CD14-positive monocyte (primary cell): ENCODE results near the gene CDH4. TPM values are rescaled to one million over a fixed set of nuclear protein-coding genes. Genes with fewer than 3 reads are reported as not detected.

ENCODE experiments used
- DNase-seq, 3 donors: peaks; one replicate each; pipeline ENCODE4 v3.0.0-alpha.2; 2011 to 2022
- H2AFZ ChIP-seq: 2 replicates; pipeline ENCODE4 v1.6.0; 2012; ENCODE audit warnings: mild to moderate bottlenecking, low read depth, low read length, inconsistent platforms; ENCODE audit not compliant: insufficient read depth, poor library complexity, severe bottlenecking
- H3K27ac ChIP-seq, 2 donors: 1 replicate in 1 of 2; 2 replicates in 1 of 2; pipeline ENCODE4 v1.5.1; 2012 to 2013; ENCODE audit warnings: low read length in 2 of 2, control low read depth in 1 of 2, inconsistent platforms in 1 of 2, low read depth in 1 of 2, mild to moderate bottlenecking in 1 of 2
- H3K27me3 ChIP-seq, 2 donors: one replicate each; pipeline versions ENCODE4 v1.6.0 to v1.6.1; 2011 to 2013; ENCODE audit warnings: low read length in 2 of 2; ENCODE audit not compliant: control insufficient read depth in 2 of 2, insufficient read depth in 2 of 2
- H3K36me3 ChIP-seq, 2 donors: replicated peaks in 1 of 2; 1 replicate in 1 of 2; 2 replicates in 1 of 2; pipeline versions ENCODE4 v1.5.1 to v1.6.1; 2012 to 2013; ENCODE audit warnings: low read length in 2 of 2, control low read depth in 1 of 2, inconsistent platforms in 1 of 2, mild to moderate bottlenecking in 1 of 2; ENCODE audit not compliant: insufficient read depth in 2 of 2, control insufficient read depth in 1 of 2
- H3K4me1 ChIP-seq, 2 donors: 1 replicate in 1 of 2; 2 replicates in 1 of 2; pipeline versions ENCODE4 v1.5.1 to v1.6.1; 2012 to 2013; ENCODE audit warnings: low read length in 2 of 2, control low read depth in 1 of 2, inconsistent platforms in 1 of 2, mild to moderate bottlenecking in 1 of 2, moderate library complexity in 1 of 2; ENCODE audit not compliant: insufficient read depth in 2 of 2, control insufficient read depth in 1 of 2
- H3K4me2 ChIP-seq: replicated peaks from 2 replicates; pipeline ENCODE3; 2012; ENCODE audit warnings: low read length, moderate library complexity, mild to moderate bottlenecking; ENCODE audit not compliant: poor library complexity, severe bottlenecking; ENCODE audit errors: extremely low read depth
- H3K4me3 ChIP-seq, 3 experiments: fragments of 200-600 bp in 1 of 3; sonication (generic) in 1 of 3; replicated peaks in 1 of 3; 1 replicate in 2 of 3; 2 replicates in 1 of 3; pipeline ENCODE4 v1.5.1; 2011 to 2013; ENCODE audit warnings: low read length in 3 of 3, mild to moderate bottlenecking in 3 of 3, control low read depth in 2 of 3, low read depth in 2 of 3, inconsistent platforms in 1 of 3, moderate library complexity in 1 of 3
- H3K79me2 ChIP-seq: 2 replicates; pipeline ENCODE4 v1.6.0; 2012; ENCODE audit warnings: mild to moderate bottlenecking, control low read depth, inconsistent platforms, low read length, moderate library complexity; ENCODE audit not compliant: insufficient read depth
- H3K9ac ChIP-seq: 2 replicates; pipeline ENCODE4 v1.6.0; 2017; ENCODE audit warnings: low read length, mild to moderate bottlenecking; ENCODE audit not compliant: insufficient read depth, poor library complexity, severe bottlenecking
- H3K9me3 ChIP-seq, 2 donors: replicated peaks in 1 of 2; 1 replicate in 1 of 2; 2 replicates in 1 of 2; pipeline versions ENCODE4 v1.5.1 to v1.6.1; 2012 to 2013; ENCODE audit warnings: low read length in 2 of 2, control low read depth in 1 of 2; ENCODE audit not compliant: control insufficient read depth in 1 of 2, insufficient read depth in 1 of 2
- H4K20me1 ChIP-seq: 2 replicates; pipeline ENCODE4 v1.6.0; 2012; ENCODE audit warnings: mild to moderate bottlenecking, low read length, control low read depth, moderate library complexity; ENCODE audit not compliant: insufficient read depth
- H3K27ac Mint-ChIP-seq, 7 donors: one replicate each; pipeline ENCODE4 v1.8.0; 2020; ENCODE audit warnings: mild to moderate bottlenecking in 7 of 7, mixed read lengths in 7 of 7, moderate library complexity in 6 of 7, inconsistent platforms in 2 of 7
- H3K27me3 Mint-ChIP-seq, 3 donors: one replicate each; pipeline ENCODE4 v1.8.0; 2021 to 2022; ENCODE audit warnings: low read depth in 3 of 3, mild to moderate bottlenecking in 3 of 3, mixed read lengths in 3 of 3, moderate library complexity in 3 of 3, inconsistent platforms in 1 of 3
- H3K36me3 Mint-ChIP-seq, 2 donors: one replicate each; pipeline ENCODE4 v1.8.0; 2020; ENCODE audit warnings: mixed read lengths in 2 of 2, inconsistent platforms in 1 of 2, mild to moderate bottlenecking in 1 of 2
- H3K4me1 Mint-ChIP-seq: one replicate; pipeline ENCODE4 v1.8.0; 2020; ENCODE audit warnings: mild to moderate bottlenecking, mixed read lengths
- H3K4me3 Mint-ChIP-seq, 2 donors: one replicate each; pipeline ENCODE4 v1.8.0; 2020; ENCODE audit warnings: mild to moderate bottlenecking in 2 of 2, mixed read lengths in 2 of 2, moderate library complexity in 1 of 2
- H3K9me3 Mint-ChIP-seq, 7 donors: one replicate each; pipeline ENCODE4 v1.8.0; 2020 to 2022; ENCODE audit warnings: mixed read lengths in 7 of 7, mild to moderate bottlenecking in 6 of 7, moderate library complexity in 6 of 7, inconsistent platforms in 2 of 7
- WGBS: methylation state at CpG from one replicate; pipeline ENCODE4 v1.1.5; 2013; ENCODE audit warnings: missing lambda C conversion rate; ENCODE audit not compliant: insufficient coverage; 5-methylcytosine and 5-hydroxymethylcytosine counted together
- intact Hi-C, 2 donors: fragments of 100-400 bp; cut with micrococcal nuclease; formaldehyde crosslinking; loops; one replicate each; pipeline versions ENCODE4 v1.15.0 to v1.15.1; 2023
- polyA plus RNA-seq, 3 donors: library from polyadenylated mRNA; depleted of rRNA in 1 of 3; unstranded in 2 of 3; stranded (reverse) in 1 of 3; fragments of 300-500 nt in 2 of 3; fragments of >200 nt in 1 of 3; fragmentation: Illumina TruSeq in 2 of 3; gene quantifications; 1 replicate in 2 of 3; 2 replicates in 1 of 3; pipeline ENCODE4 v1.2.3, GENCODE V29; 2012 to 2021
- TF ChIP-seq, protein P1 (sequence below): fragments of 200-600 bp; IDR thresholded peaks from one replicate; pipeline ENCODE4 v1.8.0; 2022; ENCODE audit warnings: antibody characterized with exemption, mild to moderate bottlenecking

Gene CDH4
- polyA plus RNA-seq, 3 donors = not detected

DNA sequence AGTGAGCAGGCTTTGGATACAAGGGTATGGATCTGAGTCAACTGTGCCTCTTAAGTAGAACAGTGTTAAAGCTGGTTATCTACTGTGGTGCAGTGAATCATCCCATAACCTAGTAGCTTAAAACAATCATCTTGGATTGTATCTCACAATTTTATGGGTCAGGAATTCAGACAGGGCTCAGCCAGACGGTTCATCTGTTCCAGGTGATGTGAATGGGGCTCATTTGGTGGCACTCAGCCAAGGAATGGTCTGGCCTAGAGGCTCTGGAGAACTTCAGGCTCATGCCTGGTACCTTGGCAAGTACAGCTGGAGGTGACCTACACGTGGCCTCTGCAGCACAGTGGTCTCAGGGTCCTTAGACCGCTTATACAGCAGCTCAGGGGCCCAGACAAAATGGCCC, 11.2 kb upstream of the CDH4 start:
- H3K9me3 Mint-ChIP-seq = peaks cover 9 to 25% (median 15%) of the 10 kb centered on the region in 7 donors
- WGBS = 90% methylated on average over 3 of the region's 3 CpGs
- no peak overlapping the region for H3K27ac Mint-ChIP-seq
- no peaks in the 10 kb centered on the region for H3K36me3 Mint-ChIP-seq
- no peak overlapping the region for H3K9ac ChIP-seq
- no peak overlapping the region for H3K4me3 ChIP-seq
- no peaks in the 10 kb centered on the region for H3K79me2 ChIP-seq
- DNase-seq = no peak
- no peaks in the 10 kb centered on the region for H3K36me3 ChIP-seq
- no peak overlapping the region for H2AFZ ChIP-seq
- no peak overlapping the region for H3K4me3 Mint-ChIP-seq
- H3K4me1 ChIP-seq = no peaks in the 10 kb centered on the region
- TF ChIP-seq, protein P1, sequence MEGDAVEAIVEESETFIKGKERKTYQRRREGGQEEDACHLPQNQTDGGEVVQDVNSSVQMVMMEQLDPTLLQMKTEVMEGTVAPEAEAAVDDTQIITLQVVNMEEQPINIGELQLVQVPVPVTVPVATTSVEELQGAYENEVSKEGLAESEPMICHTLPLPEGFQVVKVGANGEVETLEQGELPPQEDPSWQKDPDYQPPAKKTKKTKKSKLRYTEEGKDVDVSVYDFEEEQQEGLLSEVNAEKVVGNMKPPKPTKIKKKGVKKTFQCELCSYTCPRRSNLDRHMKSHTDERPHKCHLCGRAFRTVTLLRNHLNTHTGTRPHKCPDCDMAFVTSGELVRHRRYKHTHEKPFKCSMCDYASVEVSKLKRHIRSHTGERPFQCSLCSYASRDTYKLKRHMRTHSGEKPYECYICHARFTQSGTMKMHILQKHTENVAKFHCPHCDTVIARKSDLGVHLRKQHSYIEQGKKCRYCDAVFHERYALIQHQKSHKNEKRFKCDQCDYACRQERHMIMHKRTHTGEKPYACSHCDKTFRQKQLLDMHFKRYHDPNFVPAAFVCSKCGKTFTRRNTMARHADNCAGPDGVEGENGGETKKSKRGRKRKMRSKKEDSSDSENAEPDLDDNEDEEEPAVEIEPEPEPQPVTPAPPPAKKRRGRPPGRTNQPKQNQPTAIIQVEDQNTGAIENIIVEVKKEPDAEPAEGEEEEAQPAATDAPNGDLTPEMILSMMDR = no peak
- H3K27me3 ChIP-seq = no peaks in the 10 kb centered on the region
- H4K20me1 ChIP-seq = no peaks in the 10 kb centered on the region
- H3K4me2 ChIP-seq = no peak overlapping the region
- no peak overlapping the region for H3K27ac ChIP-seq
- intact Hi-C loops = no loop called here
- H3K27me3 Mint-ChIP-seq = peaks cover 1 to 6% (median 6%) of the 10 kb centered on the region in 3 donors
- H3K9me3 ChIP-seq = peaks cover 13 to 27% of the 10 kb centered on the region in 2 donors
- H3K4me1 Mint-ChIP-seq = no peaks in the 10 kb centered on the region

DNA sequence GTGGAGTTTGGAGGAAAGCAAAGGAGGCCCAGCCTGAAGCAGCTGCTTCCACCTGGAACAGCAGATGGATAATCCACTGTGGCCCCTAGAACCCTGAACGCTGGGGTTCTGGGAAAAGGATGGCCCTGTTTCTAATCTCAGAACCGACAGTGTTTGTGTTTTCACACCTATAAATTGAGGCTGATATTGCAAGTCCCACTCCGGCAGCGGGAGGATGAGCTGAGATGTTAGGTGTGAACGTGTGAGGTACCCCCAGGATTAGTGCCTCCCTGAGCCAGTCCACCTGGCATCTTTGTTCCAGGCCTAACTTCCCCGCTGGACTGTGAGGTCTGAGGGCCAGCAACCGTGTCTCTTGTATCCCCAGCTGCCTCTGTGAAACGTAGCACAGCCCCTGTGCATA, 7.8 kb upstream of the CDH4 start:
- Mint-ChIP-seq H3K4me3 (no peak overlapping the region), H3K9me3 (peaks cover 8 to 18% (median 13%) of the 10 kb centered on the region in 7 donors), H3K36me3 (no peaks in the 10 kb centered on the region), H3K4me1 (no peaks in the 10 kb centered on the region), H3K27ac (no peak overlapping the region), H3K27me3 (peaks cover 10 to 16% (median 14%) of the 10 kb centered on the region in 3 donors)
- Histone ChIP-seq H3K9me3 (peaks cover 13 to 27% of the 10 kb centered on the region in 2 donors), H3K4me3 (no peak overlapping the region), H3K4me2 (no peak overlapping the region), H3K4me1 (no peaks in the 10 kb centered on the region), H2AFZ (no peak overlapping the region), H4K20me1 (no peaks in the 10 kb centered on the region), H3K27me3 (peaks cover 0 to 2% of the 10 kb centered on the region in 2 donors), H3K9ac (no peak overlapping the region), H3K36me3 (no peaks in the 10 kb centered on the region), H3K27ac (no peak overlapping the region), H3K79me2 (no peaks in the 10 kb centered on the region)
- intact Hi-C loops = no loop called here
- WGBS = 87% methylated on average over 6 of the region's 8 CpGs
- TF ChIP-seq, protein P1 = no peak
- DNase-seq = no peak
